Ishikawa (cell line): ENCODE data around the gene ACSF3.
A peak's percentile ranks its signal among the peaks of the same experiment; 100 is the strongest.

Source experiments
- CEBPB ChIP-seq: IDR thresholded peaks from 2 replicates; pipeline ENCODE4 v1.6.1; 2012
- CREB1 ChIP-seq: IDR thresholded peaks from 2 replicates; pipeline ENCODE4 v1.6.1; 2012; ENCODE audit warnings: low read depth
- EGR1 ChIP-seq: IDR thresholded peaks from 2 replicates; pipeline ENCODE4 v1.6.1; 2012
- EP300 ChIP-seq: IDR thresholded peaks from 2 replicates; pipeline ENCODE4 v1.6.1; 2012; ENCODE audit warnings: borderline replicate concordance
- FOXM1 ChIP-seq: IDR thresholded peaks from 2 replicates; pipeline ENCODE4 v1.6.1; 2012; ENCODE audit warnings: low read depth, borderline replicate concordance
- NFIC ChIP-seq: IDR thresholded peaks from 2 replicates; pipeline ENCODE4 v1.6.1; 2012
- RAD21 ChIP-seq: IDR thresholded peaks from 2 replicates; pipeline ENCODE4 v1.6.1; 2012; ENCODE audit warnings: low read depth
- TAF1 ChIP-seq: IDR thresholded peaks from 2 replicates; pipeline ENCODE4 v1.6.1; 2012; ENCODE audit warnings: low read depth, mild to moderate bottlenecking
- TCF12 ChIP-seq: IDR thresholded peaks from 2 replicates; pipeline ENCODE4 v1.6.1; 2012; ENCODE audit warnings: low read depth
- TEAD4 ChIP-seq: IDR thresholded peaks from 2 replicates; pipeline ENCODE4 v1.6.1; 2012
- YY1 ChIP-seq: IDR thresholded peaks from 2 replicates; pipeline ENCODE4 v1.6.1; 2012; ENCODE audit warnings: low read depth
- ZBTB7A ChIP-seq: IDR thresholded peaks from 2 replicates; pipeline ENCODE4 v1.6.1; 2012; ENCODE audit warnings: low read depth
- TF ChIP-seq, protein P1 (sequence below): IDR thresholded peaks from 2 replicates; pipeline ENCODE4 v1.6.1; 2012
- TF ChIP-seq, protein P2 (sequence below): IDR thresholded peaks from 2 replicates; pipeline ENCODE4 v1.6.1; 2012; ENCODE audit warnings: low read depth, mild to moderate bottlenecking
- TF ChIP-seq, protein P3 (sequence below): IDR thresholded peaks from 2 replicates; pipeline ENCODE4 v1.6.1; 2012

Gene ACSF3

DNA sequence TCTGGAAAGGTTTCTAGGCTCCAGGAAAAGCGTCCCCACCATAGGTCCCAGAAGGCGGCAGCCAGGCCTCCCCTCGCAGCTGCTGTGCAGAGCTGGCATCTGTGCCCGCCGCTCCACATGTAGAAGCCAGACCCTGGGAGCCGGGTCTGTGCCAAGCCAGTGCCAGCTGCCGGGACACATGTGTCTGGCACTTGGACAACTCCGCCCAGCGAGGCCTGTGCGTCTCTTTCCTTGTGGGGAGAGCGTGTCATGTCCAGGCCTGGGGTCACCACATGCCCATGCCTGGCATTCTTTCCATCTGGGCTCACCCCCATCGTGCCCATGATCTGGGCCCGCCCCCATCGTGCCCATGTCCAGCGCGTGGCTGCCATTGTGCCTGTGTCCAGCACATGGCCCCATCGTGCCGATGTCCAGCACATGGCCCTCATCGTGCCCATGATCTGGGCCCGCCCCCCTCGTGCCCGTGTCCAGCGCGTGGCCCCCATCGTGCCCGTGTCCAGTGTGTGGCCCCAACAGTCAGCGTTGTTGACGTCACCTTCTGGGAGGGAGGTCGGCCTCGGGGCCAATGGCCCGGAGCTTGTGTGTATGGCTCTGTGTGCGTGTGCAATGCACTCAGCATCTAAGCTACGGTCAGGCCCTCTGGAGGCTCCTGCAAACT, 13.3 kb upstream of the ACSF3 start:
- TF ChIP-seq TEAD4: no peak
- TF ChIP-seq YY1: no peak
- TF ChIP-seq, protein P1, sequence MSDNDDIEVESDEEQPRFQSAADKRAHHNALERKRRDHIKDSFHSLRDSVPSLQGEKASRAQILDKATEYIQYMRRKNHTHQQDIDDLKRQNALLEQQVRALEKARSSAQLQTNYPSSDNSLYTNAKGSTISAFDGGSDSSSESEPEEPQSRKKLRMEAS: no peak
- no peak for TF ChIP-seq ZBTB7A
- no peak for TF ChIP-seq CREB1
- no peak for TF ChIP-seq TCF12
- TF ChIP-seq RAD21: no peak
- TF ChIP-seq FOXM1: no peak
- TF ChIP-seq CEBPB: no peak
- TF ChIP-seq TAF1: no peak
- TF ChIP-seq, protein P2, sequence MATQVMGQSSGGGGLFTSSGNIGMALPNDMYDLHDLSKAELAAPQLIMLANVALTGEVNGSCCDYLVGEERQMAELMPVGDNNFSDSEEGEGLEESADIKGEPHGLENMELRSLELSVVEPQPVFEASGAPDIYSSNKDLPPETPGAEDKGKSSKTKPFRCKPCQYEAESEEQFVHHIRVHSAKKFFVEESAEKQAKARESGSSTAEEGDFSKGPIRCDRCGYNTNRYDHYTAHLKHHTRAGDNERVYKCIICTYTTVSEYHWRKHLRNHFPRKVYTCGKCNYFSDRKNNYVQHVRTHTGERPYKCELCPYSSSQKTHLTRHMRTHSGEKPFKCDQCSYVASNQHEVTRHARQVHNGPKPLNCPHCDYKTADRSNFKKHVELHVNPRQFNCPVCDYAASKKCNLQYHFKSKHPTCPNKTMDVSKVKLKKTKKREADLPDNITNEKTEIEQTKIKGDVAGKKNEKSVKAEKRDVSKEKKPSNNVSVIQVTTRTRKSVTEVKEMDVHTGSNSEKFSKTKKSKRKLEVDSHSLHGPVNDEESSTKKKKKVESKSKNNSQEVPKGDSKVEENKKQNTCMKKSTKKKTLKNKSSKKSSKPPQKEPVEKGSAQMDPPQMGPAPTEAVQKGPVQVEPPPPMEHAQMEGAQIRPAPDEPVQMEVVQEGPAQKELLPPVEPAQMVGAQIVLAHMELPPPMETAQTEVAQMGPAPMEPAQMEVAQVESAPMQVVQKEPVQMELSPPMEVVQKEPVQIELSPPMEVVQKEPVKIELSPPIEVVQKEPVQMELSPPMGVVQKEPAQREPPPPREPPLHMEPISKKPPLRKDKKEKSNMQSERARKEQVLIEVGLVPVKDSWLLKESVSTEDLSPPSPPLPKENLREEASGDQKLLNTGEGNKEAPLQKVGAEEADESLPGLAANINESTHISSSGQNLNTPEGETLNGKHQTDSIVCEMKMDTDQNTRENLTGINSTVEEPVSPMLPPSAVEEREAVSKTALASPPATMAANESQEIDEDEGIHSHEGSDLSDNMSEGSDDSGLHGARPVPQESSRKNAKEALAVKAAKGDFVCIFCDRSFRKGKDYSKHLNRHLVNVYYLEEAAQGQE: no peak
- TF ChIP-seq EP300: no peak
- no peak for TF ChIP-seq NFIC
- TF ChIP-seq EGR1: no peak
- TF ChIP-seq, protein P3, sequence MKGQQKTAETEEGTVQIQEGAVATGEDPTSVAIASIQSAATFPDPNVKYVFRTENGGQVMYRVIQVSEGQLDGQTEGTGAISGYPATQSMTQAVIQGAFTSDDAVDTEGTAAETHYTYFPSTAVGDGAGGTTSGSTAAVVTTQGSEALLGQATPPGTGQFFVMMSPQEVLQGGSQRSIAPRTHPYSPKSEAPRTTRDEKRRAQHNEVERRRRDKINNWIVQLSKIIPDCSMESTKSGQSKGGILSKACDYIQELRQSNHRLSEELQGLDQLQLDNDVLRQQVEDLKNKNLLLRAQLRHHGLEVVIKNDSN: no peak

DNA sequence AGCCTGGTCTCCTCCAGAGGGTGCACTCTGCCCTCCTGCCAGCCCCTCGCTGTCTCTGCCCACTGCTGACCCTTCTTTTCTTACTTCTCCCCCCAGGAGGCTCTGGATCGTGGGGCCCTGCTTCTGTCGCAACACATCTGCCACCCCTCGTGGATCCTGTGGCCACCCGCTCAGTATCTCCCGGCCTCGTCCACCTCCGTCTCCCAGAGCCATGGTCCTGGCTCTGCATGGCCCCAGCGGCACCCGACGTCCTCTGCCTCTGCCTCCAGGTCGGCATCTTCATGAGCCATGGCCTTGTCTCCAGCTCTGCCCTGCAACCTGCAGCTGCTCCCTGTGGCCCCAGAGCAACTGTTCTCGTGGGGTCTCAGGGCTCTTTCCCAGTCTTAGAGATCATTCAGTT, 12.1 kb upstream of the ACSF3 start:
- no peak for TF ChIP-seq TEAD4
- no peak for TF ChIP-seq EGR1
- TF ChIP-seq, protein P2: no peak
- TF ChIP-seq, protein P1: no peak

DNA sequence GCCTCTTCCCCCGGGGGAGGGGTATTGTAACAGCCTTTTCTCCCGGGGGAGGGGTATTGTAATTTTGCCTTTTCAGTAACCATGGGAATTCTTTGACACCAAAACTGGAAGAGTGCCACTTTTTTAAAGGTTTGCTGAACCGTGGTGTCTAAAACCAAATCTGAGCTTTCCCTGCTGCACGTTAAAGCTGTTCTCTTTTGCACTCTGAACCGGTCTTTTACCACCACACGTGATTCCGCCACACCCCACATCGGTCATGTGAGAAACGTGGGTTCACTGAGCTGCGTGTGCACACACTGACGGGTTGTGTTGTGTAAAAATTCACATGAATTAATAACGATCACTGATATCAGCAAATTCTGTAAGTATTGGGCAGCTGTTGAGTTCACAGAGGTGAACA, 9.2 kb upstream of the ACSF3 start:
- TF ChIP-seq ZBTB7A (no peak), EP300 (peak; percentile 81), CEBPB (no peak)
- TF ChIP-seq, protein P3: peak; percentile 74

DNA sequence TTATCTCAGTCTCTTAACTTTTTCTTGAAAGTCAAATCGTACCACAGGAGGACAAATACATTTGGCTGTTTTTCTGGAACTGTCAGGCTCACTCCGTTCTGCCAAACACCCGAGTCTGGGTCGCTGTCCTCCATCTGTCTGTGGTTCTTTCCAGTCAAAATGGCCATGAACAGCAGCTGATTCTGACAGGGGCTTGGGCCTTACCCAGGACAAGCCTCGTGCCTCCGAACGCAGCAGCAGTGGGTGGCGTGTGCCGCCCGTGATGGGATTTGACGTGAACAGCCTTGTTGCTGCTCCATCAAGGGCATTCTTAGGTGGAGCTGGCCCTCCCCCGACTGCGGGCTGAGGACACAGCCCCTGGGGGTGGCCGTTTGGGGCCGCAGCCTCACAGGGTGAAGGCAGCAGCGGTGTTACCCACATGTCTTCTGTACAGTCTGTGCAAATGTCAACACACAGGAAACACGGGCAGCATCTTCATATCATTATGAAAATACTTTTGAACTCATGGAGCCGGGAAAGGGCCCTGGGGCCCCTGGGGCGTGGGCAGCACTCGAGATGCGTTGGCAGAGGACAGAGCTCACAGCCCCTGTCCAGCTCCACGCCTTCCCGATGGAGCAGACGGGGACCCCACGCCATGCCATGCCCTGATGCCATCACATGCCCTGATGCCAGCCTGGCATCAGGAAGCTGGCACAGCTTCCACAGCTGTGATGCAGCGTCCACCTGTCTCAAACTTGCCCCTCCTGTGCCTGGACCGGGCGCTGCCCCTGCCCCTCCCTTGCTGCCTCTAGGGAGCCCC, 8.6 kb upstream of the ACSF3 start:
- TF ChIP-seq EP300: no peak
- no peak for TF ChIP-seq RAD21
- TF ChIP-seq ZBTB7A: no peak
- no peak for TF ChIP-seq YY1
- no peak for TF ChIP-seq EGR1
- TF ChIP-seq, protein P2: no peak
- TF ChIP-seq, protein P3: no peak
- TF ChIP-seq TCF12: no peak
- TF ChIP-seq CEBPB: no peak
- TF ChIP-seq FOXM1: no peak
- TF ChIP-seq CREB1: no peak
- no peak for TF ChIP-seq TEAD4
- TF ChIP-seq, protein P1: no peak
- no peak for TF ChIP-seq NFIC
- no peak for TF ChIP-seq TAF1
